Embryonic facial prominence (tissue), 1 donor: Measurements from ENCODE around the gene TVP23C.
A peak's percentile ranks its signal among the peaks of the same experiment; 100 is the strongest.
"Not testable (repeated sequence)": the region's sequence is repeated elsewhere in the genome, so short reads cannot be mapped to it uniquely, and the experiment has no call there.

Source experiments
- DNase-seq: peaks from one replicate; pipeline ENCODE4 v3.0.0-alpha.2; 2016; ENCODE audit errors: extremely low spot score

Gene TVP23C

DNA sequence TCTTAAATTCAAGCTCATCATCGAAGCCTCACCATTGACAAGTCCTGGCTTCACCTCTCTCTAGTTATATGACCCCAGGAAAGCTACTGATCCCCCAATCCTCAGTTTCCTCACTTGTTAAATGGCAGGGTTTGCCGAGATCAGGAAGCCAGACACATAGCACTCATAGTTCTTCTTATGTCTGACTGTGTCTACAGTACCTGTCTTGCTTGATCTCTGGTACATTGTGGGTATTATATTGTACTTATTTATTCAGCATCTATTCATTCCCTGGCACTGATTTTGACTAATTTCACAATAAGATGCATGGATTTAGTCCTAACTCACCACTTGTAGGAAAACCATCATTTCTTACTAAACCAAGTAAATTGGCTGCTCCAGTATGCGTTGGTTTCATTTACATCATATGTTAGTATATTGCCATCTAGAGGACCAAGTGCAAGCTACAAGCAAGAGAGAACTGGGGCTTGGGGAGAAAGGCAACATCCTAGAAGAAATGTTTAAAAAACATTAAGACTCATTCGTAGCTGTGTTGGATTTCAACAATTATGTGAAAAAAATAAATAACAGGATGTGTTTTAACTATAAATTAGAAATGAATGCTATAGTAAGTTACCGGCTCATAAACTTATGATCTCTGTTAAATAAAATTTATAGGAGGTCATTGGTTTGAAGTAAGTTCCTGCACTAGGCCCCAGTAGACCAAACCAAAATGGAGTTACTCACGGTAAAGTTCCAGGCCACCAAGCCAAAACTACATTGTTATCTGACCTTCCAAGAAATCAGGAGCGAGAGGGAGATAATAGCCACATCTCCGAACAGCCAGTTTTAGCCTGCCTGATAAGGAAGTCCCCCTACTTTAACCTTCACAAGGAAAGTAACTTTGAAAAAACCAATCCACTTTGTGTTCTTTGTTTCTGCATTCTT lies 36.7 kb downstream of the TVP23C start:
- peak; percentile 49 for DNase-seq

GRCh38 chr17:15524990-15525985 lies 38.0 kb downstream of the TVP23C start:
- not testable (repeated sequence) for DNase-seq

- DNase-seq: no peak
These were observed 47.1 kb downstream of the TVP23C start for GRCh38 chr17:15516150-15516549.

DNA sequence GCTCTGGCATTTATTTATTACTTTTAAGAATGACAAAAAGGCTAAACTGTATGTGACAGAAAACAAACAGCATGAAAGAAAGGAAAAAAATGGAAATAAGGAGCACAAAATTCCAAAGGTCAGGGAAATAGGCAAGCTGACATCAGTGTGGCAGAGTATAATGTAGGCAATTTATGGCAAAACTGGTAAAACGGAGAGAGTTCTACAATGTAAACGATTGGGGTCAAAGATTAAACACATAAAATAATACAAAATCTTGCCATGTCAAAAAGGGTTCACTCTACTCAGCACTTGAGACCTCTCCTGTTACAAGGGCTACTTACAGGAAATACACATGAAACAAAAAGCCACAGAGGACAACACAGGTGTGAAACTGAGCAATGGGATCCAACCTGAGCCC lies 48.8 kb downstream of the TVP23C start:
- DNase-seq: no peak

DNA sequence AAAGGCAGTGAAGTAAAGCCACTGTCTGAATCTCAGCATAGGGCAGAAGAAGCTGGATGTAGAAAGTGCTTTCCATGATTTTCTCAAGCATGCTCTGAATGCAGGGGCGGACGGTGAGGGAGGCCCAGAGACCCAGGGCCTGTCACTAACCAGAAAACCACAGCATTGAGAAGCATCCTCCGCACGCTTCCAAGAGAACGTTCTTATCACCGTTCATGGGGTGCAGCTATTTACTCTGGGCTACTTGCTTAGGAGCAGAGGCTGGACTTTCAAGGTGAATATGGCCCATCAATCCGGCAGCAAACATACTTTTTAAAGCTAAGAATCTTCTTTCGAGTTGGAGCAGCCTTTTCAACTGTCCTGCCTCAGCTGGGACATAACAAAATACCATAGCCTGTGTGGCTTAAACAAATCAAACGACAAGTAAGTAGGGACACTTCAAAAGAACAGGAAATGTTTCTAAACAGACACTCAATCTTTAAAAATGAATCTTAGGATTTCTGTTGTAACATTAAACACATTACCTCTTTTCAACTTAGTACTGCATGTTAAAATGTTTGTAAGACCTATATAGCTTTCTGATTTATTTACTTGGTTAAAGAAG lies 49.3 kb downstream of the TVP23C start:
- no peak for DNase-seq

GRCh38 chr17:15513058-15513791 lies 50.1 kb downstream of the TVP23C start:
- no peak for DNase-seq

- DNase-seq: no peak
These were observed 51.1 kb downstream of the TVP23C start for GRCh38 chr17:15512071-15512709.

GRCh38 chr17:15511142-15511541 lies 52.1 kb downstream of the TVP23C start:
- DNase-seq: no peak

GRCh38 chr17:15510361-15510760 lies 52.9 kb downstream of the TVP23C start:
- no peak for DNase-seq

GRCh38 chr17:15509095-15509494 lies 54.2 kb downstream of the TVP23C start:
- no peak for DNase-seq

- no peak for DNase-seq
These were observed 54.8 kb downstream of the TVP23C start for GRCh38 chr17:15508466-15508865.

GRCh38 chr17:15507896-15508295 lies 55.4 kb downstream of the TVP23C start:
- DNase-seq: no peak

GRCh38 chr17:15507001-15507400 lies 56.3 kb downstream of the TVP23C start:
- no peak for DNase-seq

DNA sequence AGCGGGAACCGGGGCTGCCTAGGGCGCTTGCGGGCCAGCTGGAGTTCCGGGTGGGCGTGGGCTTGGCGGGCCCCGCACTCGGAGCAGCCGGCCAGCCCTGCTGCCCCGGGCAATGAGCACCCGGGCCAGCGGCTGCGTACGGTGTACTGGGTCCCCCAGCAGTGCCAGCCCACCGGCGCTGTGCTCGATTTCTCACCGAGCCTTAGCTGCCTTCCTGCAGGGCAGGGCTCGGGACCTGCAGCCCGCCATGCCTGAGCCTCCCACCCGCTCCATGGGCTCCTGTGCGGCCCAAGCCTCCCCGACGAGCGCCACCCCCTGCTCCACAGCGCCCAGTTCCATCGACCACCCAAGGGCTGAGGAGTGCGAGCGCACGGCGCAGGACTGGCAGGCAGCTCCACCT lies 57.6 kb downstream of the TVP23C start:
- DNase-seq: not testable (repeated sequence)

DNA sequence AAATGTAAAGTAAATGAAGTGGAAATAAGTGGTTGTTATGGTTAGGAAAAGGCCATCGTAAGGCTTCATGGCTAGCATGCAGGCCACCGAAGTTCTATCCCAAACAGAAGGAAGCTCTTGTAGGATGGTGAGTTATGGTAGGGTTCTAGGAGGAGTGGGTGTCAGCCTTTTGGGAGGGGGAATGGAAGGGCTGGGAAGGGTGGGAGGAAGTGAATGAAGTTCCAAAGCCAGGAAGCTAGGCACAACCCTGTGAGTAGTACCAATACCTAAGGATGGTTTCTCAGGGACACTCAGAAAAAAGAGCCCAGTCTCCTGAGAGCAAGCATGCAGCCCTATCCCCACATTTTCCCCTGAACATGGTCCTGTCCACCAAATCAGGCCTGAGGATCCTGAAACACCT lies 59.6 kb downstream of the TVP23C start:
- no peak for DNase-seq

DNA sequence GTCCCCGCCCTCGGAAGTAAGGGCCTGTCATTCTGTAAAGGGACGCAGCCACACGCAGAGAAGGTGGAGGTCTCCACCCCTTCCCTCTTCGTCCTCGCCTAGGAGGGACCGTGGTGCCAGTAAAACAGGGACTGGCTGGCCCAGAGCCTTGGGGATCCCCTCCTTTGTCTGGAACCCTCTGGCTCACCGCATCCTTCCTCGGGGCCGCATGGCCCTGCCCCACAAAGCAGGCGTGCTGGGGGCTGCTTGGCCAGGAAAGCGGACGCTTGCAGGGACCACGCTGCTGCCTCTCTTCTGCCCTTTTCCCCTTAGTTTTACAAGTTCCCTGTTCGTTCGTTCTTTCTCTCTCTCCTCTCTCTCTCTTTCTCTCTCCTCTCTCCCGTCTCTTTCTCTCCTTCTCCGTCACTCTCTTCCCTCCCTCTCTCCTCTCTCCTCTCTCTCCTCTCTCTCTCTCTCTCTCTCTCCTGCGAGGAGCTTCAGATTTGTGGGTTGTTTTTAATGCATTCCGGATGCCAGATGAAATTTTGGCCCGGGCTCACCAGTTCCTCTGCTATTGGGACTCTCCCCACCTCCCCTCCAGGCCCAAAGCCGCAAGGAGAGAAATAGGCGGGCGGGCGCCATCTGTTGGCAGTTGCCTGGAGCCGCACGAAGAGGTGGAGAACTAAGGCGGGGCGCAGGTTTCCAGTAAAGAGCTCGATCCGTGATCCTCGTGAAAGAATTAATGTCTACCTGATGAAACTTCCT lies 60.7 kb downstream of the TVP23C start:
- peak; percentile 91 for DNase-seq

DNA sequence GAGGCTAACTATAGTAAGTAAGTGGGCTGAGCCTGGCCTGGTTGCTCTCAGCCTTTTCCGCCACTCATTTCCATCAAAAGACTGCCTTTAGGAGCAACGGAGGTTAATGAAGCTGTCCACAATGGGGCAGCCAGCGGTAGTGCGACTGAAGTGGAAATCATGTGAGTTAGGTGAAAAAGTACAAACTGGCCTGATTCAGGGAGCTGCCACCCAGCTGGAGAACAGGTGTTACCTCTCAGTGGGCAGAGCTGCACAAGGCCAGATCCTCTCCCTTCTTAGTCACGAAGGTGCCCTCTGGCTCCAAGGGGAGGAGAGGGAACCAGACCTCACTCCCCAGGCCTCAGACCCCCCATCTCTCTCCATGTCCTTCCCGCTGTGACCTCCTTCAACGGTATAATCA lies 61.5 kb downstream of the TVP23C start:
- no peak for DNase-seq

- DNase-seq: no peak
These were observed 62.0 kb downstream of the TVP23C start for GRCh38 chr17:15501282-15501681.

DNA sequence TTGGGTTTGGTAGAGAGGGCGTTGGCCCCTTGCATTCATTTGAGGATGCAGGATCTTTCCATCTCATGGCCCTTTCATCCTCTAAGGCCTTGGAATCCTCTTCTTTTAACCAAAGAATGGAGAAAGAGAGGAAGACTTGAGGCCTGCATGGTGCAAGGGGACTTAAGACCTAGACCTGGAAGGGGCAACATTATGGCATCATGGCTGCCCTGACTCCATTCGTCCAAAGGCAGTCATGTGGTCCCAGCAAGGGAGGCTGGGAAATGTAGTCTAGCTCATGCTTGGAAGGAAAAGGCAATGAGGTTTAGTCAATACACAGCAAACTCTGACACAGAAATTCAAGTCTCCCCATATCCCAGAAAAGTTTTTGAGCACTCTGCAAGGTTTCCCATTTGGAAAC lies 65.2 kb downstream of the TVP23C start:
- DNase-seq: no peak
